SK-N-MC (cell line): Measurements from ENCODE around the gene CR1L.
A peak's percentile ranks its signal among the peaks of the same experiment; 100 is the strongest.
"Not testable (repeated sequence)": the region's sequence is repeated elsewhere in the genome, so short reads cannot be mapped to it uniquely, and the experiment has no call there.

Experiments
- DNase-seq: peaks from one replicate; pipeline ENCODE4 v3.0.0-alpha.2; 2011; ENCODE audit warnings: low read depth, low spot score
- H3K27ac ChIP-seq: fragments of 200-600 bp; sonication (generic); 2 replicates; pipeline ENCODE4 v1.5.1; 2016; ENCODE audit warnings: mixed run types
- H3K36me3 ChIP-seq: fragments of 200-600 bp; sonication (generic); 2 replicates; pipeline ENCODE4 v1.6.1; 2017; ENCODE audit warnings: antibody characterized with exemption, low read length, mixed read lengths; ENCODE audit not compliant: insufficient read depth
- H3K4me3 ChIP-seq: fragments of 200-600 bp; sonication (generic); 2 replicates; pipeline ENCODE4 v1.5.1; 2016
- H3K9ac ChIP-seq: fragments of 200-600 bp; sonication (generic); 2 replicates; pipeline ENCODE4 v1.8.0; 2017; ENCODE audit warnings: mixed run types, mixed read lengths; ENCODE audit not compliant: insufficient read length
- H3K9me3 ChIP-seq: fragments of 200-600 bp; sonication (generic); 2 replicates; pipeline ENCODE4 v1.6.1; 2017; ENCODE audit warnings: low read depth, mild to moderate bottlenecking, antibody characterized with exemption, low read length, moderate library complexity, mixed read lengths
- EZH2 ChIP-seq: fragments of 200-600 bp; sonication (generic); IDR thresholded peaks from one replicate; pipeline ENCODE4 v1.6.1; 2017; ENCODE audit warnings: antibody characterized with exemption
- FOXP2 ChIP-seq: optimal IDR thresholded peaks from 2 replicates; pipeline ENCODE3; 2011; ENCODE audit warnings: mild to moderate bottlenecking, moderate library complexity; ENCODE audit not compliant: insufficient read depth; ENCODE audit errors: extremely low read length, control extremely low read depth
- POLR2AphosphoS5 ChIP-seq: IDR thresholded peaks from 2 replicates; pipeline ENCODE4 v1.6.1; 2012; ENCODE audit warnings: mild to moderate bottlenecking, low read depth, low read length, borderline replicate concordance

The CR1L gene

DNA sequence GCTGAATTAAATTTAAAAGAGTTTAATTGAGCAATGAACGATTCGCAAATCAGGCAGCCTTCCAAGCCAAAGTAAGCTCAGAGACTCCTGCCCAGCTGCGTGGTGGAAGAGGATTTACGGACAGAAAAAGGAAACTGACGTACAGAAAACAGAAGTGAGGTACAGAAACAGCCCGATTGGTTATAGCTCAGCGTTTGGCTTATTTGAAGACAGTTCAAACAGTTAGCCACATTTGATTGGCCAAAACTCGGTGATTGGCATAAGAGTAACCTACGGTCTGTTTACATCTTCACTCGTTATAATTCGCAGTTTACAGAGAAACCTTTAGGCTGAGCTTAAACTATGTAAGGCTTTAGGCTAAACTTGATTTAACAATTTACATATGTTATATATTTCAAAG is 46.9 kb downstream of the CR1L start:
- Histone ChIP-seq H3K9me3 (no peaks in the 10 kb centered on the region), H3K36me3 (no peaks in the 10 kb centered on the region), H3K27ac (peak overlapping the region; percentile 21; the same call in 1 of the 2 replicates), H3K9ac (no peak overlapping the region), H3K4me3 (no peak overlapping the region)
- TF ChIP-seq FOXP2 (no peak), EZH2 (no peak), POLR2AphosphoS5 (no peak)
- no peak for DNase-seq

DNA sequence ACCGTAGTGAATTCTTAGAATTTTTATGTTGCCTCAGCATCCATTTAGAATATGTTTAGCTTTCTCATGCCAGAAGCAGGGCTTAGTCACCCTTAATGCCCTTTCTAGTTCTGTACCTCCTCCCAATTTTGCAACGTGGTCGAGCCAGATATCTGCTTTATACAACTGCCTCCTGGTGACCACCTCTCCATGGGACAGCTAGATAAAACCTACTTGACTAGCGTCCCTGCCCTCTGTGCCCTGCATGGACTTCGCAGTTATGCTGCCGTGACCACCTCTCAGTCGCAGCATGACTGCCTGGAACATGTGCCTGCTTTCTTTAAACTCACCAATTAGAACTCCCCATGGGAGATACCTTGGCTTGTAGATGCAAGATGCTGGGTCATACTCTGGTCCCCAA is 47.4 kb downstream of the CR1L start:
- H3K27ac ChIP-seq, DNase-seq, H3K4me3 ChIP-seq, H3K36me3 ChIP-seq, H3K9me3 ChIP-seq, H3K9ac ChIP-seq: not testable (repeated sequence)

DNA sequence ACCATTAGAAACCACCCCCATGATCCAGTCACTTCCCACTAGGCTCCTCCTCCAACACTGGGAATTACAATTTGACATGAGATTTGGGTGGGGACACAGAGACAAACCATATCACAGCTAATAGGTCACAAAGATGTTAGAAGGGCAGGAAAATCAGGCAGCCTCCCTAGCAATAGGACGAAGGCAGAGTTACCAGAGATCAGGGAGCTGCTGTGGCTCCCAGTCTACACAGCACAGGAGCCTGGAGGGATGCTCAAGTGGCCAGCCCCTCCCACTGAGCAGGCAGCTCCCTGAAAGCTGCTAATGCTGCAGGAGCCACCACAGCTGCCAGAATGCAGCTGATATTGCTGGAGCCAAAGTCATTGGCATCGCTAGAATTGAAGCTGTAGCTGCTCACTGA is 51.0 kb downstream of the CR1L start:
- DNase-seq: no peak
- Histone ChIP-seq H3K27ac (no peak overlapping the region), H3K4me3 (no peak overlapping the region), H3K36me3 (no peaks in the 10 kb centered on the region), H3K9me3 (no peaks in the 10 kb centered on the region), H3K9ac (no peak overlapping the region)
- TF ChIP-seq POLR2AphosphoS5: no peak
- no peak for TF ChIP-seq FOXP2
- TF ChIP-seq EZH2: no peak

DNA sequence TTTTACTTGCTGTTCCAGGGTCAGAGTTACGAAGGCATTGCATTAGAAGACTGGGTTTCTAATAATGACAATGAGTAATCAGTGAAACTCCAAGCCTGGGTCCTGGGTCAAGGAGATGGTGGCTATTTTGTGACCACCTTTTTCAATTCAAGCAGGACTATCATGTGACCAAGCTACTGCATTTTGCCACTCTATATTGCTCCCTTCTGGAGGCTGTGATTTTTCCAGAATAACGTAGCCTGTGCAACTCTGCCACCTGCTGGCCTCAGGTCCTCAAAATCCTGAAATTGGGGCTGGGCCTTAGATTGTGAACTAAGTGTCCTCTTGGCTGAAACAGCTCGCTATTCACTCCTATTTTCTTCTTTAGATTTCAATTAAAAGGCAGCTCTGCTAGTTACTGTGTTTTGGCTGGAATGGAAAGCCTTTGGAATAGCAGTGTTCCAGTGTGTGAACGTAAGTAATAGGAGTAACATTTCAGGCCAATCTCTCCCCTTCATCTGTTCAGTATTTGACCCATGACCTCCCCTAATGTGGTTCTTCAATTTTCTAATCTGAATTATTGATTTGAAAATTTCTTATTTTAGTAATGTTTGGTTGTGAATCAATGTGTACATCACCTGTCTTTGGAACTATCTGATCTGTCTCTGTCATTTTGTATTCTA is 54.0 kb downstream of the CR1L start:
- TF ChIP-seq EZH2 (no peak), POLR2AphosphoS5 (no peak), FOXP2 (no peak)
- no peaks in the 10 kb centered on the region for H3K36me3 ChIP-seq
- no peak overlapping the region for H3K9ac ChIP-seq
- H3K4me3 ChIP-seq: no peak overlapping the region
- no peak for DNase-seq
- no peak overlapping the region for H3K27ac ChIP-seq
- H3K9me3 ChIP-seq: no peaks in the 10 kb centered on the region

DNA sequence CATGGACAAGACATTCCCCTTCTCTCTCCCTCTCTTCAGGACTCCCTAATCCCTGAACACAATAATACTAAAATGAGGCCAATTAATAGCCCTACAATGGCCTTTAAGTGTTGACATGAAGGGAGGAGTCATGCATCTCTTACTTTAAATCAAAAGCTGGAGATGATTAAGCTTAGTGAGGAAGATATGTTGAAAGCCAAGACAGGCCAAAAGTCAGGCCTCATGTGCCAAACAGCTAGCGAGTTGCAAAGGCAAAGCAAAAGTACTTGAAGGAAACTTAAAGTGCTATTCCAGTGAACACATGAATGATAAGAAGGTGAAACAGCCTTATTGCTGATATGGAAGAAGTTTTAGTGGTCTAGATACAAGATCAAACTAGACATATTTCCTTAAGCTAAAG is 57.4 kb downstream of the CR1L start:
- TF ChIP-seq FOXP2 (no peak), EZH2 (no peak), POLR2AphosphoS5 (no peak)
- Histone ChIP-seq H3K9ac (no peak overlapping the region), H3K36me3 (no peaks in the 10 kb centered on the region), H3K4me3 (no peak overlapping the region), H3K9me3 (no peaks in the 10 kb centered on the region), H3K27ac (no peak overlapping the region)
- DNase-seq: no peak

DNA sequence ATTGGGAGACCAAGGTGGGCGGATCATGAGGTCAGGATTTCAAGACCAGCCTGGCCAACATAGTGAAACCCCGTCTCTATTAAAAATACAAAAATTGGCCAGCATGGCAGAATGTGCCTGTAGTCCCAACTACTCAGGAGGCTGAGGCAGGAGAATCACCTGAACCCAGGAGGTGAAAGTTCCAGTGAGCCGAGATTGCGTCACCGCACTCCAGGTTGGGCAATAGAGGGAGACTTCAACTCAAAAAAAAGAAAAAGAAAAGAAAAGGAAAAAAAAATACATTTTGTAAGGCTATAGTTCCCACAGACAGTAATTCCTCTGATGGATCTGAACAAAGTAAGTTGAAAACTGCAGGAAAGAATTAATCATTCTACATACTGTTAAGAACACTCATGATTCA is 58.8 kb downstream of the CR1L start:
- Histone ChIP-seq H3K9me3 (no peaks in the 10 kb centered on the region), H3K4me3 (no peak overlapping the region), H3K9ac (no peak overlapping the region), H3K36me3 (no peaks in the 10 kb centered on the region), H3K27ac (no peak overlapping the region)
- DNase-seq: no peak
- TF ChIP-seq EZH2 (no peak), FOXP2 (no peak), POLR2AphosphoS5 (no peak)

DNA sequence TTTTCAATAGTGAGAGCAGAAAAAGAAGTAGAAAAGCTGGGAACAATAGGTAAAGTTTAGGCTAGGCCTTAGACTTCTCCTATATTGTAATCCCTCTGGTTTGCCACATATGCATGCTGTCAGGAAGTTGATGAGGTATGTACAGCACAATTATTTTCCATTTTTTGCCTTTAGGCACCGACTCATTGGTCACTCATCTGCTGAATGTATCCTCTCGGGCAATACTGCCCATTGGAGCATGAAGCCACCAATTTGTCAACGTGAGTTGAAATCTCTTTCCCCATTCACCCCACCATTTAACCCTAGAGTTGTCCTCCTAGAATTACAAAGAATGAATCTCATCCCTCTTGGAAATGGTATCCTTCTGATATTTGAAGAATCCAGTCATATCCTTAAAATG is 63.1 kb downstream of the CR1L start:
- not testable (repeated sequence) for H3K27ac ChIP-seq, H3K36me3 ChIP-seq, H3K9ac ChIP-seq, H3K9me3 ChIP-seq, DNase-seq, H3K4me3 ChIP-seq

DNA sequence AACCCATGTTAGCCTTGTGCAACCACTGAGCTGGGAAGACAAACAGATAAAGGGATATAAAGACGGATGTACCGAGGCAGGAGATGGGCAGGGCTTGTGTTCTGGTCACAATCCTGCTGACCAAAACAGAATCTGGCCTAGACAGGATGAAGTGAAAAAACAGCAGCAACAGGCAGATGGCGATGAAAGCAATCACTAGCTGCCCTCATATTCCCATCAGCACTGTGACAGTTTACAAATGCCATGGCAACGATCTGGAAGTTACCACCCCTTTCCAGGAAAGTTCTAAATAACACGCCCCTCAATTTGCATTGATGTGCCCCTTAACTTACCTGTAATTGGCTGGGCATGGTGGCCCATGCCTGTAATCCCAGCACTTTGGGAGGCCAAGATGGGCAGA is 66.4 kb downstream of the CR1L start:
- no peak for TF ChIP-seq FOXP2
- TF ChIP-seq EZH2: no peak
- TF ChIP-seq POLR2AphosphoS5: no peak
- H3K27ac ChIP-seq: no peak overlapping the region
- H3K36me3 ChIP-seq: no peaks in the 10 kb centered on the region
- H3K4me3 ChIP-seq: no peak overlapping the region
- DNase-seq: no peak
- H3K9ac ChIP-seq: no peak overlapping the region
- no peaks in the 10 kb centered on the region for H3K9me3 ChIP-seq

DNA sequence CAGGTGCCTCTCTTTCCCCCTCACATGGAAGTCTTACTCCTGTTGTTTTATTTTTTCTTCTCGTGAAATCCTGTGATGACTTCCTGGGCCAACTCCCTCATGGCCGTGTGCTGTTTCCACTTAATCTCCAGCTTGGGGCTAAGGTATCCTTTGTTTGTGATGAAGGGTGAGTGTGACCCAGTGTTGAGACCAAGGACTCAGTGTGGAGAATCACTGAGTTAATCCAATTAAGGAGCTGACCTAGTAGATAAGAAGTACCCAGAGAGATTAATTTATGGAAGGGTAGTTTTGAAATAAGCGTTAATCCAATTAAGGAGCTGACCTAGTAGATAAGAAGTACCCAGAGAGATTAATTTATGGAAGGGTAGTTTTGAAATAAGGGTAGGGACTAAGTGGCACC is 67.8 kb downstream of the CR1L start:
- not testable (repeated sequence) for H3K9ac ChIP-seq, H3K4me3 ChIP-seq, H3K36me3 ChIP-seq, H3K27ac ChIP-seq, DNase-seq, H3K9me3 ChIP-seq
